SU-DHL-6 (cell line): ENCODE results near the gene TMEM35B.
"Not testable (repeated sequence)": the region's sequence is repeated elsewhere in the genome, so short reads cannot be mapped to it uniquely, and the experiment has no call there.

ENCODE experiments used
- H2AFZ ChIP-seq: fragments of 200-600 bp; sonication (generic); 2 replicates; pipeline ENCODE4 v1.6.1; 2014; ENCODE audit warnings: low read depth, mild to moderate bottlenecking, moderate library complexity, mixed read lengths, antibody characterized with exemption, low read length; ENCODE audit not compliant: severe bottlenecking
- H3F3A ChIP-seq: fragments of 200-600 bp; shearing (Covaris generic); 2 replicates; pipeline ENCODE4 v1.6.0; 2016; ENCODE audit warnings: antibody characterized with exemption, mild to moderate bottlenecking; ENCODE audit not compliant: insufficient read depth
- H3K27ac ChIP-seq: fragments of 200-600 bp; sonication (generic); 2 replicates; pipeline ENCODE4 v1.5.1; 2016; ENCODE audit warnings: low read depth, mild to moderate bottlenecking, low read length, moderate library complexity, mixed read lengths
- H3K27me3 ChIP-seq: fragments of 200-600 bp; sonication (generic), shearing (Covaris generic); 2 replicates; pipeline ENCODE4 v1.6.0; 2014; ENCODE audit warnings: mild to moderate bottlenecking, low read length
- H3K36me3 ChIP-seq: fragments of 200-600 bp; sonication (generic); 2 replicates; pipeline ENCODE4 v1.6.1; 2014; ENCODE audit warnings: mild to moderate bottlenecking, low read length, mixed read lengths
- H3K4me2 ChIP-seq: fragments of 300-600, 200-600 bp; shearing (Covaris generic), sonication (generic); 2 replicates; pipeline ENCODE4 v1.6.0; 2014; ENCODE audit warnings: low read length, low read depth, mild to moderate bottlenecking; ENCODE audit not compliant: poor library complexity, severe bottlenecking
- H3K4me3 ChIP-seq: fragments of 200-600 bp; sonication (generic); 2 replicates; pipeline ENCODE4 v1.5.1; 2014; ENCODE audit warnings: antibody characterized with exemption, low read length, mild to moderate bottlenecking, mixed read lengths; ENCODE audit not compliant: insufficient read depth, poor library complexity, severe bottlenecking
- H3K79me2 ChIP-seq: fragments of 200-600 bp; sonication (generic); 2 replicates; pipeline ENCODE4 v1.6.1; 2014; ENCODE audit warnings: mild to moderate bottlenecking, low read length, moderate library complexity; ENCODE audit not compliant: insufficient read depth
- H3K9ac ChIP-seq: fragments of 200-600 bp; sonication (generic); 2 replicates; pipeline ENCODE4 v1.7.0; 2014; ENCODE audit warnings: mild to moderate bottlenecking, low read length
- H3K9me2 ChIP-seq: fragments of 200-600 bp; sonication (generic); replicated peaks from 2 replicates; pipeline ENCODE4 v1.6.1; 2014; ENCODE audit warnings: low read length; ENCODE audit not compliant: insufficient read depth
- H3K9me3 ChIP-seq: fragments of 200-600 bp; sonication (generic); 2 replicates; pipeline ENCODE4 v1.6.1; 2014; ENCODE audit warnings: low read length, mixed read lengths; ENCODE audit not compliant: insufficient read depth
- H4K20me1 ChIP-seq: fragments of 200-600 bp; sonication (generic); 2 replicates; pipeline ENCODE4 v1.6.1; 2014; ENCODE audit warnings: low read depth, mild to moderate bottlenecking, antibody characterized with exemption, low read length, moderate library complexity, mixed read lengths
- EZH2phosphoT487 ChIP-seq: fragments of 200-600 bp; sonication (generic), shearing (Covaris generic); conservative IDR thresholded peaks from 2 replicates; pipeline ENCODE4 v1.6.1; 2018; ENCODE audit warnings: mild to moderate bottlenecking, antibody characterized with exemption, low read length, moderate library complexity, mixed read lengths
- TF ChIP-seq, protein P1 (sequence below): fragments of 200-600 bp; sonication (generic); IDR thresholded peaks from one replicate; pipeline ENCODE4 v1.5.1; 2017; ENCODE audit warnings: antibody characterized with exemption, mild to moderate bottlenecking, low read length, moderate library complexity; ENCODE audit not compliant: insufficient read depth, poor library complexity, severe bottlenecking

Gene TMEM35B

DNA sequence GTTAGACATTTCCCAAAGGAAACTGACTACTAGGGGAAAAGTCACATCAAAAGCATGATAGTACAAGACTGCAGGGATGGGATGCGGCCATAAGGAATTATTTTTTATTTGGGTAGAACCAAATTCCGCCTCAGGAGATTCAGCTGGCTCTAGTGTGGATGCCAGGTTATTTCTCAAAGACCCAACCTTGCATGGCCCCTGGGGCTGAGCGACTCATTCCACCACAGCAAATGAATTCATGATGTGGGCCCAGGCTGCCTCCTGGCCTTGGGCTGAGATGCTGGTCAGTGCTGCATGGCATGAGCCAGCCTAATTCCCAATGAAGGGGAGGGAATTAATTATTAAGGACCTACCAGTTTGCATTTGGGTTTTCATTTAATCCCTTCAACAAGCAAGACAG, 11.8 kb downstream of the TMEM35B start:
- no peak for TF ChIP-seq EZH2phosphoT487
- TF ChIP-seq, protein P1, sequence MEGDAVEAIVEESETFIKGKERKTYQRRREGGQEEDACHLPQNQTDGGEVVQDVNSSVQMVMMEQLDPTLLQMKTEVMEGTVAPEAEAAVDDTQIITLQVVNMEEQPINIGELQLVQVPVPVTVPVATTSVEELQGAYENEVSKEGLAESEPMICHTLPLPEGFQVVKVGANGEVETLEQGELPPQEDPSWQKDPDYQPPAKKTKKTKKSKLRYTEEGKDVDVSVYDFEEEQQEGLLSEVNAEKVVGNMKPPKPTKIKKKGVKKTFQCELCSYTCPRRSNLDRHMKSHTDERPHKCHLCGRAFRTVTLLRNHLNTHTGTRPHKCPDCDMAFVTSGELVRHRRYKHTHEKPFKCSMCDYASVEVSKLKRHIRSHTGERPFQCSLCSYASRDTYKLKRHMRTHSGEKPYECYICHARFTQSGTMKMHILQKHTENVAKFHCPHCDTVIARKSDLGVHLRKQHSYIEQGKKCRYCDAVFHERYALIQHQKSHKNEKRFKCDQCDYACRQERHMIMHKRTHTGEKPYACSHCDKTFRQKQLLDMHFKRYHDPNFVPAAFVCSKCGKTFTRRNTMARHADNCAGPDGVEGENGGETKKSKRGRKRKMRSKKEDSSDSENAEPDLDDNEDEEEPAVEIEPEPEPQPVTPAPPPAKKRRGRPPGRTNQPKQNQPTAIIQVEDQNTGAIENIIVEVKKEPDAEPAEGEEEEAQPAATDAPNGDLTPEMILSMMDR: no peak
- H3K9me2 ChIP-seq: no peaks in the 10 kb centered on the region
- no peak overlapping the region for H3K27ac ChIP-seq
- no peaks in the 10 kb centered on the region for H3K27me3 ChIP-seq
- H3K36me3 ChIP-seq: no peaks in the 10 kb centered on the region
- no peaks in the 10 kb centered on the region for H3K9me3 ChIP-seq
- H3K4me3 ChIP-seq: no peak overlapping the region
- no peaks in the 10 kb centered on the region for H3K79me2 ChIP-seq
- no peaks in the 10 kb centered on the region for H4K20me1 ChIP-seq
- H2AFZ ChIP-seq: no peak overlapping the region
- no peak overlapping the region for H3K9ac ChIP-seq
- no peak overlapping the region for H3K4me2 ChIP-seq
- H3F3A ChIP-seq: no peaks in the 10 kb centered on the region

DNA sequence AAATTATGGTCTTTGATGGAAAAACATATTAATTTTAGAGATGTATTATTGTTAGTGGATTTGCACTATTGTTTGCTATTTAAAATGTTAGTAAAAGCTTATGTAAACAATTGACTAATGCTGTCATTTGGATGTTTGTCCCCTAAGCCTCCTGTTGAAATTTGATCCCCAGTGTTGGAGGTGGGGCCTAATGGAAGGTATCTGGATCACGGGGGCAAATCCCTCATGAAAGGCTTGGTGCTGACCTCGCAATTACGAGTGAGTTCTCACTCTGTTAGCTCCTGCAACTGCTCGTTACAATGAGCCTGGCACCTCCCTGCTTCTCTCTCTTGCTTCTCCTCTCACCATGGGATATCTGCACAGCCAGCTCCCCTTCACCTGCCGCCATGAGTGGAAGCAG, 14.3 kb downstream of the TMEM35B start:
- Histone ChIP-seq H3K4me2 (no peak overlapping the region), H3K36me3 (no peaks in the 10 kb centered on the region), H3K9me2 (no peaks in the 10 kb centered on the region), H3K9me3 (no peaks in the 10 kb centered on the region), H2AFZ (no peak overlapping the region), H4K20me1 (no peaks in the 10 kb centered on the region), H3K27ac (no peak overlapping the region), H3K79me2 (no peaks in the 10 kb centered on the region), H3K27me3 (no peaks in the 10 kb centered on the region), H3F3A (no peaks in the 10 kb centered on the region), H3K4me3 (no peak overlapping the region), H3K9ac (no peak overlapping the region)
- TF ChIP-seq, protein P1: no peak
- no peak for TF ChIP-seq EZH2phosphoT487

DNA sequence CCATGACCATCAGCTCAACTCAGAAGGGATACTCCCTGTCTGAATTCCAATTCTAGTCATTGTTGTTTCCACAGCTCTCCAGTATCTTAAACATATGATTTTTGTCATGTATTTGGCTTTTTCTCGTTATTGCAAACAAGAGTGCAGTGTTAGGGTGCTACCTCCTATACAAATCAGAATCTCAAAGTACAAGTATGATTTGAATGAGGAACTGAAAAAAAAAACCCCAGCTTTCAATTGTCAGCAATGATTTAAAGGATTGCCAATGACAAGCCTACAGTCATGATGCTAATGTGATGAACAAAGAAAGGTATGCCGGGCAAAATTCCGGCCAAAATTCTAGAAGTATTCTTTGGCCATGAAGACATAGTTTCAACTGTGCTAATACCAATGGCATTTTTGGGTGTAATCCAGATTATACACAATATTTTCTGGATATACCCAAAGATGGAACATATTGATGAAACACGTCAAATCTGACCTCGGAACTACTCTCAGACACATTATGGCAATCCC, 14.9 kb downstream of the TMEM35B start:
- Histone ChIP-seq H3K9me3 (no peaks in the 10 kb centered on the region), H3K9me2 (no peaks in the 10 kb centered on the region), H3K79me2 (no peaks in the 10 kb centered on the region), H3K4me3 (no peak overlapping the region), H3K27ac (no peak overlapping the region), H3K9ac (no peak overlapping the region), H3F3A (no peaks in the 10 kb centered on the region), H2AFZ (no peak overlapping the region), H4K20me1 (no peaks in the 10 kb centered on the region), H3K27me3 (no peaks in the 10 kb centered on the region), H3K36me3 (no peaks in the 10 kb centered on the region), H3K4me2 (no peak overlapping the region)
- TF ChIP-seq EZH2phosphoT487: no peak
- TF ChIP-seq, protein P1: no peak

DNA sequence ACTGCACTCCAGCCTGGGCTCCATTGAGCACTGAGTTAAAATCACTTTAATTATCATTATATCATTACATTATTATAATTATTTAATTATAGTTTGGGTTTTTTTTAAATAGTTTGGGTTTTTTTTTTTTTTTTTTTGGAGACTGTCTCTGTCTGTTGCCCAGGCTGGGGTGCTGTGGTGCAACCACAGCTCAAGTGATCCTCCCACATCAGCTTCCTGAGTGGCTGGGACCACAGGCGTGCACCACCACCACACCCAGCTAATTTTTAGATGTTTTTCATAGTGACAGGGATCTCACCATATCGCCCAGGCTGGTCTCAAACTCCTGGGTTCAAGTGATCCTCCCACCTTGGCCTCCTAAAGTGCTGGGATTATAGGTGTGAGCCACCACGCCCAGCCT, 16.9 kb downstream of the TMEM35B start:
- not testable (repeated sequence) for H2AFZ ChIP-seq, H3K4me3 ChIP-seq, H3K9me3 ChIP-seq, H3K4me2 ChIP-seq, H3K79me2 ChIP-seq, H3K9ac ChIP-seq, H3F3A ChIP-seq, H3K27ac ChIP-seq, H3K27me3 ChIP-seq, H3K9me2 ChIP-seq, H4K20me1 ChIP-seq, H3K36me3 ChIP-seq

DNA sequence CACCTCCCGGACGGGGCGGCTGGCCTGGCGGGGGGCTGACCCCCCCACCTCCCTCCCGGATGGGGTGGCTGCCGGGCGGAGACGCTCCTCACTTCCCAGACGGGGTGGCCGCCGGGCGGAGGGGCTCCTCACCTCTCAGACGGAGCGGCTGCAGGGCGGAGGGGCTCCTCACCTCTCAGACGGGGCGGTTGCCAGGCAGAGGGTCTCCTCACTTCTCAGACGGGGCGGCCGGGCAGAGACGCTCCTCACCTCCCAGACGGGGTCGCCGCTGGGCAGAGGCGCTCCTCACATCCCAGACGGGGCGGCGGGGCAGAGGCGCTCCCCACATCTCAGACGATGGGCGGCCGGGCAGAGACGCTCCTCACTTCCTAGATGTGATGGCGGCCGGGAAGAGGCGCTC, 17.5 kb downstream of the TMEM35B start:
- H4K20me1 ChIP-seq, H3K79me2 ChIP-seq, H3K27me3 ChIP-seq, H3K9me2 ChIP-seq, H3K4me3 ChIP-seq, H3F3A ChIP-seq, H3K9me3 ChIP-seq, H3K27ac ChIP-seq, H3K36me3 ChIP-seq, H3K4me2 ChIP-seq, H3K9ac ChIP-seq, H2AFZ ChIP-seq: not testable (repeated sequence)
